Naive thymus-derived CD8-positive, alpha-beta T cell (primary cell): ENCODE measurements around the gene KDM8. TPM values are rescaled to one million over a fixed set of nuclear protein-coding genes. Genes with fewer than 3 reads are reported as not detected.

Source experiments
- ATAC-seq, 2 donors: fragments of 150-1000 bp; cut with Tn5 transposase in 1 of 2; sonication (Bioruptor Pico), chemical (Tn5 transposase) in 1 of 2; 1 replicate in 1 of 2; 2 replicates in 1 of 2; pipeline ENCODE4 v1.10.0; 2021; ENCODE audit warnings: mild to moderate bottlenecking in 2 of 2, moderate library complexity in 2 of 2
- POLR2A ChIA-PET: fragments of 350-600 bp; sonication (Branson Sonifier 250); formaldehyde crosslinking; loops from one replicate; lab custom pipeline; 2021; ENCODE audit warnings: antibody characterized with exemption; lab: Charles Lee
- DNase-seq, 10 donors: peaks; one replicate each; pipeline versions ENCODE4 v3.0.0 to v3.0.0-alpha.2; 2020 to 2022
- H3K27ac Mint-ChIP-seq, 10 donors: one replicate each; pipeline ENCODE4 v1.8.0; 2020 to 2022; ENCODE audit warnings: mild to moderate bottlenecking in 10 of 10, mixed read lengths in 10 of 10, moderate library complexity in 4 of 10, inconsistent platforms in 1 of 10
- H3K27me3 Mint-ChIP-seq, 5 donors: one replicate each; pipeline ENCODE4 v1.8.0; 2021 to 2022; ENCODE audit warnings: mixed read lengths in 5 of 5
- H3K36me3 Mint-ChIP-seq, 3 donors: one replicate each; pipeline ENCODE4 v1.8.0; 2020 to 2022; ENCODE audit warnings: mixed read lengths in 3 of 3, mild to moderate bottlenecking in 2 of 3, inconsistent platforms in 1 of 3
- H3K4me1 Mint-ChIP-seq, 4 donors: one replicate each; pipeline ENCODE4 v1.8.0; 2021 to 2022; ENCODE audit warnings: mixed read lengths in 4 of 4
- H3K4me3 Mint-ChIP-seq, 10 donors: one replicate each; pipeline ENCODE4 v1.8.0; 2020 to 2022; ENCODE audit warnings: mild to moderate bottlenecking in 10 of 10, mixed read lengths in 10 of 10, moderate library complexity in 6 of 10, inconsistent platforms in 1 of 10
- H3K9me3 Mint-ChIP-seq, 9 donors: one replicate each; pipeline ENCODE4 v1.8.0; 2020 to 2022; ENCODE audit warnings: mixed read lengths in 9 of 9, mild to moderate bottlenecking in 3 of 9, inconsistent platforms in 1 of 9, moderate library complexity in 1 of 9
- polyA plus RNA-seq, 3 donors: library from polyadenylated mRNA; unstranded; fragments of 300-500 nt; fragmentation: Illumina TruSeq; gene quantifications; one replicate each; pipeline ENCODE4 v1.2.3, GENCODE V29; 2021
- total RNA-seq, 8 experiments: library from RNA in 2 of 8; stranded (reverse) in 2 of 8; gene quantifications; one replicate each; pipeline ENCODE4 v1.2.3 and lab custom pipeline; 2021 to 2026

The KDM8 gene
- total and polyA plus RNA-seq, 5 experiments from 2014 or later, result 3.8 to 35.0 (median 6.2) TPM

GRCh38 chr16:27232901-27233625 lies 29.7 kb downstream of the KDM8 start:
- DNase-seq (peak in 5 of 10 donors; percentile 10 to 51 (median 38)), ATAC-seq (no peak)
- POLR2A ChIA-PET, result interaction anchor here (0.8 to 10.8 kb wide), 14 partner anchors 10 to 229 kb away, joined by 3 to 156 read pairs (median 39); partner anchors contain the start of genes IL21R and KDM8
- Mint-ChIP-seq H3K9me3 (no peaks in the 10 kb centered on the region), H3K27ac (peak overlapping the region; percentile 98 to 100 (median 98)), H3K36me3 (peaks cover 0 to 5% (median 1%) of the 10 kb centered on the region in 3 donors), H3K27me3 (no peaks in the 10 kb centered on the region), H3K4me1 (peaks cover 52 to 95% (median 90%) of the 10 kb centered on the region in 4 donors), H3K4me3 (peak overlapping the region; percentile 66 to 91 (median 82))

- POLR2A ChIA-PET, result interaction anchor here (0.8 to 10.8 kb wide), 18 partner anchors 8 to 228 kb away, joined by 3 to 156 read pairs (median 32); partner anchors contain the start of genes IL21R, KDM8 and NSMCE1
- Mint-ChIP-seq H3K9me3 (no peaks in the 10 kb centered on the region), H3K4me1 (peaks cover 58 to 99% (median 96%) of the 10 kb centered on the region in 4 donors), H3K27ac (peak overlapping the region; percentile 98 to 100 (median 98)), H3K4me3 (peak overlapping the region in 9 of 10 donors; percentile 63 to 91 (median 83)), H3K36me3 (peaks cover 0 to 5% (median 1%) of the 10 kb centered on the region in 3 donors), H3K27me3 (no peaks in the 10 kb centered on the region)
- DNase-seq (peak in 1 of 10 donors; percentile 34), ATAC-seq (no peak)
Measured at GRCh38 chr16:27233731-27234130, 30.4 kb downstream of the KDM8 start.

GRCh38 chr16:27234171-27234570 lies 30.8 kb downstream of the KDM8 start:
- Mint-ChIP-seq H3K9me3 (no peaks in the 10 kb centered on the region), H3K4me1 (peaks cover 55 to 99% (median 96%) of the 10 kb centered on the region in 4 donors), H3K27me3 (no peaks in the 10 kb centered on the region), H3K27ac (peak overlapping the region; percentile 98 to 100 (median 98)), H3K36me3 (peaks cover 0 to 3% (median 1%) of the 10 kb centered on the region in 3 donors), H3K4me3 (peak overlapping the region in 9 of 10 donors; percentile 48 to 91 (median 82))
- DNase-seq, result peak in 1 of 10 donors; percentile 57
- no peak for ATAC-seq
- POLR2A ChIA-PET, result interaction anchor here (0.8 to 10.8 kb wide), 22 partner anchors 9 to 228 kb away, joined by 3 to 156 read pairs (median 19); partner anchors contain the start of genes IL21R, KDM8 and NSMCE1

DNA sequence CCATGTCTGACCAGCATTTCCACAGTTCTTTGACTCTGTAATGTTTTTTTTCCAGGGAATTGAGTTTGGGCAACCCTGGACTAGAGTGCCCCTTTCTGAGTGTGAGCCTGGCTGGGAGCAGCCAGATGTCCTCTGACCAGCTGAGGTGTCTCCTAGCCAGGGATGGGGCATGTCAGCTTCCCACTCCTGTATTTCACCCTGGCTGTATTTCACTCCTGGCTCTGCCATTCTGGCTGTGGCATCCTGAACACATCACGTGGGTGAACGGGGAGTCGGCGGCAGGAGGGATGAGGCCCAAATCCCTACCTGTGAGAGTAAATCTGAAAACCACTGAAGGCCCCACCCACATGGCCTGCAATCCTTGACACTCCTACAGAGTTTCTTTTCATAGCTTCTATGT lies 31.3 kb downstream of the KDM8 start:
- Mint-ChIP-seq H3K9me3 (no peaks in the 10 kb centered on the region), H3K27me3 (no peaks in the 10 kb centered on the region), H3K27ac (peak overlapping the region; percentile 98 to 100 (median 98)), H3K4me3 (peak overlapping the region; percentile 66 to 91 (median 84)), H3K4me1 (peaks cover 56 to 99% (median 95%) of the 10 kb centered on the region in 4 donors), H3K36me3 (peaks cover 0 to 3% (median 1%) of the 10 kb centered on the region in 3 donors)
- ATAC-seq (no peak), DNase-seq (no peak)
- POLR2A ChIA-PET, result interaction anchor here (0.9 to 10.8 kb wide), 30 partner anchors 9 to 228 kb away, joined by 3 to 156 read pairs (median 8); partner anchors contain the start of genes IL21R, KDM8 and NSMCE1

DNA sequence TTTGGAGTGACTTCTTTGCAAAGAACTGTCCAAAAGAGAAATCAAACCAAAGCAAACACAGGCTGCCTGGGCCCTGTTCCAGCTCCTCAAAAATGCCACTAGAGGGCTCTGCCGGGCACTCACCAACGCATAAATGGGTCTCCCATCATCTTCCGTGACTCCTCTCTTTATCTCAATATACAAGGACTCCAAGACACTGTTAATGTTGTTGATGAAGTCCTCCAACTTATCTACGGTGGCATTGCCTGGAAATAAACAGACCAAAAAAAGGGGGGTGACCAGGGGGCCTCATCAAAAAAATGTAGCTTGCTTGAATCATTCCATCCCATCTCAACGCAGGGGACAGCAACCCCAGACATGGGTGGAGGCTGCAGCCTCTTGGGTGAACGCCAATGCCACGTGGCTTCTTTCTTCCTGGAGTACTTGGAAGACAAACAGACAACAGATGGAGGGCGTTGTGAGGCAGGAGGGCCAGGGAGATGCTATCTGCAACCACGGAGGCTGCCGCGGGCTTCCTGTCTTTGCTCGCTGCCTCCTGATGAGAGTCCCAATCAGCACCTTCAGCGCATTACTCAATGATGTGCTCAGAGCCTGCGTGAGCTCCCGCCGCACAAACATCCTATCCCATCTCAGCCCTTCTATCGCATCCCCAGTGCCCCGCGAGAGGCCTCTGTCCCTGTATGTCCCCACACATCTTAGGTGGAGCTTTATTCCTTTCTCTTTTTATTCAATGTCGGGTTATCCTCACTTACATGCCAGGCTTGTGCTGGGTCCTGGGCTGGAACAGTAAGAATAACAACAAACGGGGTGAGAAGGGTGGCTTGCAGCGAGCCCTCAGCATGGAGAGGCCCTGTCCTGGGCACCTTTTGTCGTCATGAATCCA lies 32.0 kb downstream of the KDM8 start:
- Mint-ChIP-seq H3K9me3 (no peaks in the 10 kb centered on the region), H3K4me3 (peak overlapping the region; percentile 66 to 91 (median 84)), H3K36me3 (peaks cover 0 to 3% (median 1%) of the 10 kb centered on the region in 3 donors), H3K27me3 (no peaks in the 10 kb centered on the region), H3K27ac (peak overlapping the region; percentile 98 to 100 (median 98)), H3K4me1 (peaks cover 57 to 99% (median 96%) of the 10 kb centered on the region in 4 donors)
- DNase-seq (peak; percentile 73 to 97 (median 94)), ATAC-seq (peak; percentile 60 to 77)
- POLR2A ChIA-PET, result interaction anchor here (0.7 to 10.8 kb wide), 31 partner anchors 9 to 227 kb away, joined by 3 to 156 read pairs (median 8); partner anchors contain the start of genes IL21R, KDM8 and NSMCE1

- DNase-seq (peak in 1 of 10 donors; percentile 65), ATAC-seq (no peak)
- H3K36me3 Mint-ChIP-seq, result peaks cover 0 to 3% (median 1%) of the 10 kb centered on the region in 3 donors
- H3K27me3 Mint-ChIP-seq, result no peaks in the 10 kb centered on the region
- POLR2A ChIA-PET, result interaction anchor here (1.2 to 10.8 kb wide), 22 partner anchors 8 to 226 kb away, joined by 3 to 156 read pairs (median 20); partner anchors contain the start of genes IL21R, KDM8 and NSMCE1
- H3K9me3 Mint-ChIP-seq, result no peaks in the 10 kb centered on the region
- H3K4me3 Mint-ChIP-seq, result peak overlapping the region; percentile 66 to 91 (median 84)
- H3K4me1 Mint-ChIP-seq, result peaks cover 52 to 94% (median 91%) of the 10 kb centered on the region in 4 donors
- peak overlapping the region; percentile 98 to 100 (median 98) for H3K27ac Mint-ChIP-seq
Measured at GRCh38 chr16:27235938-27236245, 32.6 kb downstream of the KDM8 start.

DNA sequence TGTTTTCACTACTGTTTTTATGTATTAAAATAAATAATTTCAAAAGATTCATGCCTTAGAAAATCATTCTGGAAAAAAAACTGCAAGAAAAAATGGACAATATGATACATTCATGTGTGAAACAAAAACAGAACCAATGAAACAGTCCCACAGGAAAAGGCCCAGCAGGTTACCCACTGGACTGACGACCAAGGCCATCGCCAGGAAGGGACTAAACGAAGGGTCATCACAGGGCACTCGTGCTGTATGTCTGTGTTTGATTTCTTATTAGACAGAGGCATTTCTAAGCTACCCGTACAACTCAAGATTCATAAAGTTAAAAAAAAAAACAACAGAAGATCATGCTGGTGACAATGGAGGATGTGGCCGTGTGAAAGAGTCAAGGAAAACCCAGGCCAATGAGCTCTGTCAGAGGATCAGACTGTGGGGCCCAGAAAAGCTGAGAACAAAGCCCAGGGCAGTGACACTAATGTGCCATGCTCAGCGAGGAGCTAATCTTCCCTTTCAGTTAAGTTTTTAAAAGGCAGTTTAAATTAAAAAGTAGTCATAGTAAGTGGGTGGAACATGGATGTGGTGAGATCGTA lies 33.4 kb downstream of the KDM8 start:
- Mint-ChIP-seq H3K27ac (peak overlapping the region; percentile 98 to 100 (median 98)), H3K9me3 (no peaks in the 10 kb centered on the region), H3K4me1 (peaks cover 49 to 89% (median 88%) of the 10 kb centered on the region in 4 donors), H3K36me3 (peaks cover 0 to 6% (median 1%) of the 10 kb centered on the region in 3 donors), H3K4me3 (peak overlapping the region; percentile 52 to 90 (median 84)), H3K27me3 (no peaks in the 10 kb centered on the region)
- DNase-seq (no peak), ATAC-seq (no peak)
- POLR2A ChIA-PET, result interaction anchor here (0.7 to 10.8 kb wide), 23 partner anchors 7 to 1083 kb away, joined by 3 to 156 read pairs (median 8); partner anchors contain the start of genes KDM8 and NSMCE1

GRCh38 chr16:27237219-27238015 lies 34.1 kb downstream of the KDM8 start:
- Mint-ChIP-seq H3K36me3 (peaks cover 0 to 7% (median 1%) of the 10 kb centered on the region in 3 donors), H3K9me3 (no peaks in the 10 kb centered on the region), H3K4me3 (peak overlapping the region; percentile 52 to 90 (median 84)), H3K4me1 (peaks cover 47 to 89% (median 88%) of the 10 kb centered on the region in 4 donors), H3K27me3 (no peaks in the 10 kb centered on the region), H3K27ac (peak overlapping the region; percentile 98 to 100 (median 98))
- DNase-seq, result peak; percentile 47 to 86 (median 66)
- peak; percentile 48 to 60 for ATAC-seq
- POLR2A ChIA-PET, result interaction anchor here (1.0 to 10.8 kb wide), 20 partner anchors 8 to 226 kb away, joined by 3 to 156 read pairs (median 8); partner anchors contain the start of genes KDM8 and NSMCE1

DNA sequence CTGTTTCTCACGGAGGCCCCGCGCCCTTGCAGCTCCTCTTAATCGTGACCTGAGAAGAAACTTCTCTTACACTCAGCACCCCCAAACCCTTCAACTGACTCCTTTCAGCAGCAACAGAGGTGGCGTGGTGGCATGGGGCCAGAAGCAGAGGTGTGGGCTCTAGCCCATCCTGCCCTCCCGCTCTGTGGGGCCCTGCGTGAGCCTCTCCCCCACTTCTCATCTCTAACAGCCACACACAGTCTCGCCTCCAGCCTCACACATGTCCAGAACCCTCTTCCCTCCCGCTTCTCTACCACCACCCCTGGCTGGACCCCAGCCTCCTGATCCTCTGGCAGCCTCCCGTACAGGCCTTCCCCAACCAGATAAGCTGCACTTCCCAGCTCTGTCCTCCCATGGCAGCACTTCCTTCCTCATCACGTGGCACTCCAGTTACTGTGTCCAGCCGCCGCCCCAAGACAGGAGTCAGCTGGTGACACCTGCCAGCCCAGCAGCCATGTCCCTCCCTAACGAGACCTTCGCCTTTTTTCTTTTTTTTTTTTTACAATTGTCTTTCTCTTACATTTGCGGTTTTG lies 34.8 kb downstream of the KDM8 start:
- peaks cover 0 to 7% (median 1%) of the 10 kb centered on the region in 3 donors for H3K36me3 Mint-ChIP-seq
- no peaks in the 10 kb centered on the region for H3K27me3 Mint-ChIP-seq
- no peaks in the 10 kb centered on the region for H3K9me3 Mint-ChIP-seq
- DNase-seq, result peak in 5 of 10 donors; percentile 31 to 71 (median 38)
- POLR2A ChIA-PET, result interaction anchor here (0.6 to 10.8 kb wide), 12 partner anchors 8 to 225 kb away, joined by 3 to 156 read pairs (median 4); no protein-coding TSS in a partner anchor
- H3K27ac Mint-ChIP-seq, result peak overlapping the region; percentile 98 to 100 (median 98)
- peak overlapping the region; percentile 52 to 90 (median 84) for H3K4me3 Mint-ChIP-seq
- peak in 1 of 2 donors; percentile 3 for ATAC-seq
- H3K4me1 Mint-ChIP-seq, result peaks cover 47 to 89% (median 88%) of the 10 kb centered on the region in 4 donors

DNA sequence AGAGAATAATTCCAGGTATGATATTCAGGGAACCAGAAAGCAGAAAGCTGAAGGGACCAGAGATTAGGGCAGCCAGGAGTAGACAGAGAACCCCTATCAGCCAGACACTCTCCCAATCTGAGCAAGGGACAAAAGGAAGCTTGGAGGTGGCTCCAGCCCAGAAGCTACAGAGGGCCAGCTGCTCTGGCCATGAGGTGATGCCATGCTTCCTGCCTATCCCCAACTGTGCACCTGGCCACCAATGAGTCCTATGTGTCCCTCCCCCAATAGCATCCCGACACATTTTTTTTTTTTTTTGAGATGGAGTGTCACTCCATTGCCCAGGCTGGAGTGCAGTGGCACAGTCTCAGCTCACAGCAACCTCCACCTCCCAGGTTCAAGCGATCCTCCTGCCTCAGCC lies 35.3 kb downstream of the KDM8 start:
- peak in 1 of 10 donors; percentile 23 for DNase-seq
- ATAC-seq, result no peak
- Mint-ChIP-seq H3K27ac (peak overlapping the region; percentile 98 to 100 (median 98)), H3K4me1 (peaks cover 47 to 89% (median 88%) of the 10 kb centered on the region in 4 donors), H3K9me3 (no peaks in the 10 kb centered on the region), H3K27me3 (no peaks in the 10 kb centered on the region), H3K4me3 (peak overlapping the region in 9 of 10 donors; percentile 32 to 90 (median 83)), H3K36me3 (peaks cover 0 to 7% (median 1%) of the 10 kb centered on the region in 3 donors)
- POLR2A ChIA-PET, result interaction anchor here (0.6 to 10.8 kb wide), 11 partner anchors 8 to 225 kb away, joined by 3 to 156 read pairs (median 4); no protein-coding TSS in a partner anchor
